Activated T-helper 1 cell treated with anti-CD3 and anti-CD28 coated beads, Interleukin-2, amount 50 U/mL, for 16 hours (primary cell): ENCODE data around the gene ARFIP1.

Experiments used
- DNase-seq, 2 donors: peaks; one replicate each; pipeline ENCODE4 v3.0.0-alpha.2; 2020; ENCODE audit warnings: low read depth in 1 of 2, low spot score in 1 of 2

The ARFIP1 gene

DNA sequence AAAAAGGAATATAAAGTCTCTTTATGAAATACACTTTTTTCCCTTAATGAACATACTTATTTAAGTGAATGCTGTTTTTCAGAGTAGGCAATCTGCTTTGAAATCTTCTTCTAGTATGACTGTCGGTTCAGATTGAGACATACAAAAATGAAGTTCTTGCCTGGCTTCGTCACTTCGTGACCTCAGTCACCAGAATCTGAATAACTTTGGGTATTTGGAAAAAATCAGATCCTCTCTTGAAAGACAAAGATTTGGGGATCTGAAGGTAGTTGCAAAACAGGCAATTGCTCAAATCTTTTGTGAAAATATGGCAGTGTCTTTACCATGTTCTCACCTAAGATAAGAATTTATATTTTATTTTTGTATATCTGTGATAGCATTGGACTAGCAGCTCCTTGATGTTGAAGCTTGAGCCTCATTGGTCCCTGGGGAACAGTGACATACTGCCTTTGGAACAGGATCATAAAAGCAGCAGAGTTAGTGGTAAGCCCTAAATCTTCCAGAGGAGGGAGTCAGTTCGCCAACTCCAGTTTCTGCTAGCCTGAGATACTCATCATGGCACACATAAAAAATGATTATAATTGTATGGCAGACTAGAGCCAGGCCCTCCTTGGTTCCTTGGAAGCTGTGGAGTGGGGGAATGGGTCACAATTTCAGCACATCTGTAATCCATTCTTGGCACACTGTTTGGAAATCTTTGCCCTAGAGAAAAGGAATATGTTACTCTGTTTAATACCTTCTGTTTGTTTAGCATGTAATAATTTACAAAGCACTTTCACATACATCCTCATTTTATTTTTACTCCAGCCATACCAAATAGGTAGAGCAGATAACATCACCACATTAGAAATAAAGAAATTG, 5.0 kb downstream of the ARFIP1 start:
- no peak for DNase-seq

DNA sequence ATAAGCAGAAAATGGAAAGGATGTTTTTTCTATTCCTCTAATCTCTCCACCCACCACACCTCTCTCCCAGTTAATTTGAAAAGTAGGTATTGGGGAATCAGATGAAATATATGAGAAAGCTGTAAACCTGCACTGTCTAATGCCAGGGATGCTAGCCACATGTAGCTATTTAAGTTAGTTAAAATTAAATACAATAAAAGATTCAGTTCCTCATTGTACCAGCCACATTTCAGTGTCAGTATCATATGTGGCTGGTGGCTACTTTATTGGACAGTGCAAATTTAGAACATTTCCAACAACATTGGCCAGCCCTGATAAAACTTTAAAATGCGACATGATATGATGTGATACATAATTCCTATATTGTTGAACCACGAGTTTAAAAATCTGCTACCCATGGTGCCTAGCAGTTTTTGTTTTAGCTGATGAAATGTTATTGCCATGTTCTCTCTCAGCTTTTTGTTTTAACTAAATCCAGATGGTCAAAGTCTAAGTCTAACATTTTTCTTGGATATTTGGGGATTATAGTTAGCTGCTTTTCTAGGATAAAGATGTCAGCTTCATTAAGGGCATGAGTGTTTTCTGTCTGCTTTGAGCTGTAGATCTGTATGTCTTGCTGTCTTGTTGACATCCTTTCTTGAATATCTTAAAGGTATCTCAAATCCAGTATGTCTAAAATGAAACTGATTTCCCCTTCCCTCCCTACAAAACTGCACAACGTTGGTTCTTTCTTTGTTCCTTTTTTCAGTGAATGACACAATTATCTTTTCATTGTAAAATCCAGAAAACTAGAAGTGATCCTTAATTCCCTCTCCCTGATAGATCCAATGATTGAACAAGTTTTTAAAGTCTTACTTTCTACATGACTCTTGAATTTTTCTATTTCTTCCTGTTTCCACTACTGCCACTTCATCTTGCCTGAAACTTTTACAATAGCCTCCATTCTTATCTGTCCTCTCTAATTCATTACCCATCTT, 6.2 kb downstream of the ARFIP1 start:
- DNase-seq: no peak

DNA sequence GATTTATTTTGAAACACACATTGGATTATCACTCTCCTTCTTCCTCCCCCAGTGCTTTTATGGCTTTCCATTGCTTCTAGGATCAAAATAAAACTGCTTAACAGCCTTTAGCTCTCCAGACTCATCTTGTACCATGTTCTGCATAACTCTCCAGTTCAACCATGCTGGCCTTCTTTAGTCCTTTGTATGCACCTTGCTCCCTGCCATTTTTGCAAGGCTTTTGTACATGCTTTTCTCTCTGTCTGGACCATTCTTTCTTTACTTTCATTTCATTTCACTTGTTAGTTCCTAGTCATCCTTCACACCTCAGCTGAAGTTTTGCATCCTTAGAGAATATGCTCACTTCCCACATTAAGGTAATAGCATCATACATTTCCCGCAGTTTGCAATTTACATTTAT, 6.9 kb downstream of the ARFIP1 start:
- DNase-seq: no peak

DNA sequence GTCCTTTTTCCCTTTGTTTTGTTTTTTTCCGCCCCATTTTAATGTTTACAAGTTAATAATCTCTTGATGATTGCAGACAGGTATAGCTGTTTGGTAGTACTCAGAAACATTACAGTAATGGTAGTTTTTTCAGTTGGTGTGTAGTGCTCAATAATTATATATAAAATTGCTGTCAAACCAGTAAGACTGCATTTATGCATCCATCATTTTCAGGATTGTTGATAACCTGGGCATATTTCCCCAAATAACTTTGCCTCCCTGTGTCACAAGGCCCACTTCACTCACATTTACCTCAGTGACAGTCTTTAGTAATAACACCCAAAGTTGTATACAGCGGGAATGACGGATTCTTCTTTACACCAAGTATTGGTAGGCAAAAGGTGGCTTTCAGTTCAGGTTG, 16.1 kb downstream of the ARFIP1 start:
- DNase-seq: no peak

DNA sequence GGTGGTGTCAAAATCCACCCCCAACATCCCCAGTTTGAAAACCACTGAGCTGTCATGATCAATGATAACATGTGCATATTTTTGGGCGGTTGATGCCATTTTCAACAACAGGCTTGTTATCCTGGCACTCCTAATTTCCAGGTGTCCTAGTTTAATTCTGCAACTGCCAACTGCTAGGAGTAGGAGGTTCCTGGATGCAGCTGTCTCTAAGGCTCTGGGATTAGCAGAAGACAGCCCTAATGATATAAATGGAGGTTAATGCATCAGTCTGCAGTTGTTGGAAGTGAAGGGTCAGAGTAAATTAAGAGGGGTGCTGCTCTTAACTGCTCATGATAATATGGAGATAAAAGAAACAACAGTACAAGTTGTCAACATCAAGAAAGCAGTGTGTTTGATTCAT, 23.8 kb downstream of the ARFIP1 start:
- DNase-seq: no peak

DNA sequence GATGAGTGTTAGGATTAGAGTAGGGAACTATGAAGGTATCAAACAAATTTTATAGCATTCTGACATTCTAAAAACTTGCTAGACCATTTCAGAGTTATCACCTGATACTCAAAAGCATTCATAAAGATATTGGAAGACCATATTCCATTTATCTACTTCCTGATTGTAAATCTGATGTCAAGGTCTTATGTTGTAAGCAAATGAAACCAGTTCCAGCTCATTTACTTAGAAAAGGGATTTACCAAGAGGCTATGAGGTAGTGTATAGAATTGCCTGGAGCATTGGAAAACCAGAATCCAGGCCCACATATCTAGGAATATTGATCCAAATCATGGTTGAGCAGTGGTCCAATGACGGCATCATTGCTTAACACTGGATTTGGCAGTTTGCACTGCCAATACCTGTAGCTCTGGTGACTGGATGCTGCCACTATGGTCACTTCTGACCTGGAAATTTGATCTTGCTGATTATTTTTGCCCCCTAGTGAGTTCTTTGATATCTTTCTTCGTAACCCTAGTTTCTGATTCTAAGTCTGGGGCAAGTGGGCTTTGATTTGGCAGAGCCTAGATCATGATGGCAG, 25.4 kb downstream of the ARFIP1 start:
- DNase-seq: no peak

DNA sequence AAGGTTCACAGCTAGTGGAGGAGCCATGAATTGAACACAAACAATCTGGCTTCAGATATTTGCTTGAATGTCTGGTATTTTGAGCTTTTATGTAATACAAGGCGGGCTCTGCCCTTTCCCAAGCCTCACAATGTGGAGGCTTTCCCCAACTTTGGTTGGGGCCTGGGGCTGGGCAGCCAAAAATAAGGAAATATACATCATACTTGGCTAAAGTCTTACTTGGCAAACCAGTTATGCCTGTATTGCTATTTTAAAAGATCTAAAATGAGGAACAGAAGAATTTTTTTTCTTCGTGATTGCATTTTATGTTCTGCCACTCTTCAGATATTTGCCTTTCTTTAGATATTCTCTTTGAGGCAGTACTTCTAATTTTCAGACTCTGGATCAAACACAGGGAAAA, 26.1 kb downstream of the ARFIP1 start:
- no peak for DNase-seq

DNA sequence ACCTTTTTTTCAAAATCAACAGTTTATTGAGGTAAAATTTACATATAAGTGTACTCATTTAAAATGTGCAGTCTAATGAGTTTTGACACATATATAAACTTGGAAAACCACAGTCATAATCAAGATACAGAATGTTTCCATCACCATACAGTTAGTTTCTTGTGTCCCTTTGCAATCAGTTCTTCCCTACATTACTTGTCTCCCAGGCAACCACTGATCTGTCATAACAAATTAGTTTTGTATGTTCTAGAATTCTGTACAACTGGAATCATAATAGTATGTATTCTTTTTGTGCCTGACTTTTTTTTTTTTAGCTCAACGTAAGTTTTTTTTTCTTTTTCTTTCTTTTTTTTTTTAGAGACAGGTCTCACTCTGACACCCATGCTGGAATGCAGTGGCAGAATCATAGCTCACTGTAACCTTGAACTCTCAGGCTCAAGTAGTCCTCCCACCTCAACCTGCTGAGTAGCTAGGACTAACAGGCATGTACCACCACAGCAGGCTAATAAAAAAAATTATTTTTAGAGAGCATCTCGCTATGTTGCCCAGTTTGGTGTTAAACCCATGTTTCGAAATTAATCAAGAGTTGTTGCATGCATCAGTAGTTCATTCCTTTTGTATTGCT, 26.9 kb downstream of the ARFIP1 start:
- DNase-seq: no peak

DNA sequence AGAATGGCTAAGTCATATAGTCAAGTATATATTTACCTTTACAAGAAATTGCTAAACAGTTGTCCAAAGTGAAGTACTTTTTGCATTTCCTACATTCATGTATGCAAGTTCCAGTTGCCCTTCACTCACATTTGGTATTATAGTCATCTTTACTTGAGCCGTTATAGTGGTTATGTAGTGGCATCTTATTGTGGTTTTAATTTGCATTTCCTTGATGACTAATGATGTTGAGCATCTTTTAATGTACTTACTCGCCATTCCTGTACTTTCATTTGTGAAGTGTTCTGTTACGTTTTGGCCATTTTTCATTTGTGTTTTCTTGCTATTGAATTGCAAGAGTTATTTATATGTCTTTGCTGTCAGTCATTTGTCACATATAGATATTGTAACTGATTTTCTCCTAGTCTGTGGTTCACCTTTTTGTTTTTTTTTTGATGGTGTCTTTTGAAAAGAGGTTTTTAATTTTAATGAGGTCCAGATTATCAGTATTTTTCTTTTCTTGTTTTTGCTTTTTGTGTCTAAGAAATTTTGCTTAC, 27.6 kb downstream of the ARFIP1 start:
- DNase-seq: no peak

DNA sequence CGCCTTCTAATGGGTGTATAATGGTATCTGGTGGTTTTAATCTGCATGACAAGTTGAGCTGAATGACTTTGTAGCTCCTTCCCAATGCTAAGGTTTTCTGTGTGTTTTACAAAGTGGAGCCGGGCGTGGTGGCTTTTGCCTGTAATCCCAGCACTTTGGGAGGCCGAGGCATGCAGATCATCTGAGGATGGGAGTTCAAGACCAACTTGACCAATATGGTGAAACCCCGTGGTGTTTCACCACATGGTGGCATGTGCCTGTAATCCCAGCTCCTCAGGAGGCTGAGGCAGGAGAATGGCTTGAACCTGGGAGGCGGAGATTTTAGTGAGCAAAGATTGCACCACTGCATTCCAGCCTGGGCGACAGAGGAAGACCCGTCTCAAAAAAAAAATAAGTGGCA, 28.9 kb downstream of the ARFIP1 start:
- no peak for DNase-seq

DNA sequence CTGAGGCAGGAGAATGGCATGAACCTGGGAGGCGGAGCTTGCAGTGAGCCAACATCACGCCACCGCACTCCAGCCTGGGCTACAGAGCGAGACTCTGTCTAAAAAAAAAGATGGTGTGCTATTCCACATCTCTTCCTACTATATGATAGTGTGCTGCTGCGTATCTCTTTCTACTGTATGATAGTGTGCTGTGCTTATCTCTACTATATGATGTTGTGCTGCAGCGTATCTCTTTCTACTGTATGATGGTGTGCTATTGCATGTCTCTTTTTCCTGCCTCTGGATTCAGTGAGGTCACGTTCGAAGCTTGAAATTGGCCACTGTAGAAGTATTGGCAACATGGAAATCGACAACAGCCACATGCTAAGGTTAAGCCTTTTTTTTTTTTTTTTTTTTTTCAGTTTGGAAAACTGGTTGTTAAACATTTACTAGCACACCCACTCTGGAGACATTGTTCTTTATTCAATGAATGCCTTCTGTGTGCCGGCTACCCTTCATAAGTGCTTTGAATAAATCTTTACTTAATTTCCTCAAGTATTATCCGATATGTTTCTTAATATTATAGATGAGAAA, 31.0 kb downstream of the ARFIP1 start:
- DNase-seq: no peak

DNA sequence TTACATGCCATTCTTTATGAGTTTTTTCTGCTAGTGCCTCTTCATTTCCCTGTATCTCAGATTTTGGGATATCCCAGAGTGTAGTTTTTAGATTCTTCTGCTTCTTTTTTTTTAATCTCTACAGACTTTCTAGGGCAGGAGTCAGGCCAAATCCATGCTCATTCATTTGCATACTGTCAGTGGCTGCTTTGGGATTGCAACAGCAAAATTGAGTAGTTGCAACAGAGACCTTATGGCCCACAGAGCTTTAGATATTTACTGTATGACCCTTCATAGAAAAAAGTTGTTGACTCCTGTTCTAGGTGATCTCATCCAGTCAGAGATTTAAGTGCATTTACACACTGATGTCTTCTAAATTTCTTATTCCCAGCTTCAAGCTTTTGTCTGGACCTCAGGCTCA, 35.3 kb downstream of the ARFIP1 start:
- no peak for DNase-seq

DNA sequence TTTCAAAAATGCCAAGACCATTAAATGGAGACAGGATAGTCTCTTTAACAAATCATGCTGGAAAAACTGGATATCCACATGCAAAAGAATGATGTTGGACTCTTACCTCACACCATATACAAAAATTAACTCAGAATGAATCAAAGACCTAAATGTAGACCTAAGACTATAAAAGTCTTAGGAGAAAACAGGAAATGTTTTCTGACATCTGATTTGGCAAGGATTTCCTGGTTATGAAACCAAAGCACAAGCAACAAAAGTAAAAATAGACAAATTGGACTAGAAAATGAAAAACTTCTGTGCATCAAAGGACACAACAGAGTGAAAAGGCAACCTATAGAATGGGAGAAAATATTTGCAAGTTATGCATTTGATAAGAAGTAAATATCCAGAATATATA, 37.6 kb downstream of the ARFIP1 start:
- no peak for DNase-seq

DNA sequence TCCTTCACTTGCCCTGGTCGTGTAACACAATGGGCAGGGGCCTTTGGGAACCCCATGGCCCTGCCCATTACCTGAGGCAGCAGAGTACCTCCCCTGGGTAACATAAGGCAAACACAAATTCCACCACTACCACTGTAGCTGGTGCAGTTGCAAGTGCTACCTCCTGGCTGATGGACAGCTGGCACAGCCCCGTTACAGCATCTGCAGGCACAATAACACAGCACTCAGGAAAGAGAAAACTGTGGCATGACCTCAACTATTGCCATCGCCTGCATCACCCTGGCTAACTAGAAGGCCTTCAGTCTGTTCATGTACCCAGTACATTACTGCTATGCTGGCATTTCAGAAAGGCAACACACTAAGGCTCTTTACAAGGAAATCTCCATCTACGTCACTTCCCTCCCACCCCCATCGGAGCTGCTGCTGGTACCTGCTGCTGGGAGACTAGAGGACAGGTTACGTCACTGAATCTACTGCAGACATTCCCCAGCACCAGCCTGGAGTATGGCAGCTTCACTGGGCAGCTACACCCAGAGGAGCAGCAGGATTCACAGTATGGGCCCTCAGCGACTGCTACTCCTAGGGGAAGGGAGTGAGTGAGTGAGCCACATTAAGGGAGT, 39.4 kb downstream of the ARFIP1 start:
- DNase-seq: no peak

DNA sequence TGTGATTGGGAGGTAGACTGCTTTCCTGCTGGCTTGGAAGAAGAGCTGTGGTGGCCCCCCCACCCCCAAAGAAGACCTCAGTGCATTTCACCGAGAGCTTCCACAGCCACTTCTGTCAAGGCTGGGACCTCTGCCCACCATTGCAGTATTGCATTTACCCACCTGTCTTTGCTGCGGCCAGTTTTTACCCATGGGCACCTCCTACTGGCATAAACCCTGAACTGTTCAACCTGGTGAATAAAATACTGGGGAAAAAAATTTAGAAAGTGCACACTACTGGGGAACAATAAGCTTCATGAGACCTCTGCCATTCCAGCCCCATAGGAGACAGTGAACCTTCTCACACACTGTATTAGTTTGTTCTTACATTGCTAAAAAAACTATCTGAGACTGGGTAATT, 40.3 kb downstream of the ARFIP1 start:
- DNase-seq: no peak

DNA sequence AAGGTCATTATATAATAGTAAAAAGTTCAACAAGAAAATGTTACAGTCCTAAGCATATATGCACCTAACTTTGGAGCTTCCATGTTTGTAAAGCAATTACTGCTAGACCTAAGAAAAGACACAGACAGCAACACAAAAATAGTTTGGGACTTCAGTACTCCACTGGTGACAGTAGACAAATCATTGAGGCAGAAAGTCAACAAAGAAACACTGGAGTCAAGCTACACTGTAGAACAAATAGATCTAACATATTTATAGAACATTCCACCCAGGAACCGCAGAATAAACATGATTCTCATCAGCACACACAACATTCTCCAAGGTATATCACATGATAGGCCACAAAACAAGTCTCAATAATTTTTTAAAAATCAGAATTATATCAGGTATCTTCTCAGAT, 42.6 kb downstream of the ARFIP1 start:
- no peak for DNase-seq

DNA sequence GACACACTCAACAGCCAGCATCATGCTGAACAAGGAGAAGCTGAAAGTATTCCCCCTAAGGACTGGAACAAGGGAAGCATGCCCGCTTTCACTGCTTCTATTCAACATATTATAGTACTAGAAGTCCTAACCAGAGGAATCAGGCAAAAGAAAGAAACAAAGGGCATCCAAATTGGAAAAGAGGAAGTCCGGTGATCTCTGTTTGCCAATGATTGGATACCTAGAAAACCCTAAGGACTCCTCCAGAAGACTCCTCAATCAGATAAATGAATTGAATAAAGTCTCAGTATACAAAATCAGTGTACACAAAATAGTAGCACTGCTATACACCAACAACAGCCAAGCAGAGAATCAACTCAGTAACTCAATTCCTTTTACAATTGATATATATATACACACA, 44.8 kb downstream of the ARFIP1 start:
- DNase-seq: no peak

DNA sequence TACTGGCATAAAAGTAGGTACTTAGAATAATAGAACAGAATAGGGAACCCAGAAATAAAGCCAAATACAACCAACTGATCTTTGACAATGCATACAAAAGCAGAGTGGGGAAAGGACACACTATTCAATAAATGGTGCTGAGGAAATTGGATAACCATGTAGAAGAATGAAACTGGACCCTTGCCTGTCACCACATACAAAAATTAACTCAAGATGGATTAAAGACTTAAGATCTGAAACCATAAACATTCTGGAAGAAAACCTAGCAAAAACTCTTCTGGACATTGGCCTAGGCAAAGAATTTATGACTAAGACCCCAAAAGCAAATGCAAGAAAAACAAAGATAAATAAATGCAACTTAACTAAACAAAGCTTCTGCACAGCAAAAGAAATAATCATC, 45.6 kb downstream of the ARFIP1 start:
- no peak for DNase-seq

DNA sequence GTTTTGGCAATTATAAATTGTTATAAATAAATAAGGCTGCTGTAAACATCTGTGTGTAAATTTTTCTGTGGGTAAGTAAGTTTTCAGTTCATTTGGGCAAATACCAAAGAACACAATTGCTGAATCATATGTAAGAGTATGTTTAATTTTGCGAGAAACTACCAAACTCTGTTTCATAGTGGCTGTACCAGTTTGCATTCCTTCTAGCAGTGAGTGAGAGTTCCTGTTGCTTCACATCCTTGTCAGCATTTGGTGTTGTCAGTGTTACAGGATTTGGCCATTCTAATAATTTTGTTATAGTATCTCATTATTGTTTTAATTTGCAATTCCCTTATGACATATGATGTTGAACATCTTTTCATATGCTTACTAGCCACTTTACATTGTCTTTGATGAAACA, 48.4 kb downstream of the ARFIP1 start:
- DNase-seq: no peak

DNA sequence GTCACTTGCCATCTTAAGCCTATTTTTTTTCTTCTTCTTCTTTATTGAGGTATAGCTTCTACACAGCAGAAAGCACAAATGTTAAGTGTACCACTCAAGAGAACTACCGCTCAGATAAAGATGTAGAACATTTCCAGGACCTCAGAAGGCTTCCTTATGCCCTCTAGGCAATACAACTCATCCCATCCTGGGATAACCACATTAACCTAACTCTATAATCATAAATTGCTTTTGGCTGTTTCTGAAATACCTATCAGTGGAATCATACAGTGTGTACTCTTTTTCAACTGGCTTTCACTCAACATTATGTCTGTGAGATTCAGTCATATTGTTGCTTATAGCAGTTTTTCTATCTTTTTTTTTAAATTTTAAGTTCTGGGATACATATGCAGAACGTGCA, 51.7 kb downstream of the ARFIP1 start:
- DNase-seq: no peak
